22Rv1 (cell line): Measurements from ENCODE around the gene SPOCK1.

Source experiments
- H3K27ac ChIP-seq: fragments of 450-650 bp; 2 replicates; pipeline ENCODE4 v1.5.1; 2017
- CTCF ChIP-seq: fragments of 450-650 bp; IDR thresholded peaks from 2 replicates; pipeline ENCODE4 v1.5.1; 2017; ENCODE audit warnings: mild to moderate bottlenecking
- ZFX ChIP-seq: fragments of 450-650 bp; IDR thresholded peaks from 2 replicates; pipeline ENCODE4 v1.6.1; 2017; ENCODE audit warnings: antibody characterized with exemption, borderline replicate concordance

SPOCK1 gene

GRCh38 chr5:137342764-137343163 is 156.4 kb downstream of the SPOCK1 start:
- TF ChIP-seq ZFX (no peak), CTCF (no peak)

GRCh38 chr5:137341831-137342230 is 157.3 kb downstream of the SPOCK1 start:
- H3K27ac ChIP-seq, result no peak overlapping the region

More at GRCh38 chr5:137342764-137343163, 156.4 kb downstream of the SPOCK1 start:
- H3K27ac ChIP-seq, result no peak overlapping the region

GRCh38 chr5:137340881-137341280 is 158.2 kb downstream of the SPOCK1 start:
- TF ChIP-seq ZFX (no peak), CTCF (no peak)
- no peak overlapping the region for H3K27ac ChIP-seq

More at GRCh38 chr5:137341831-137342230, 157.3 kb downstream of the SPOCK1 start:
- TF ChIP-seq CTCF, result no peak
- no peak for TF ChIP-seq ZFX

GRCh38 chr5:137336565-137337120 is 162.5 kb downstream of the SPOCK1 start:
- no peak overlapping the region for H3K27ac ChIP-seq
- no peak for TF ChIP-seq ZFX
- no peak for TF ChIP-seq CTCF

- no peak overlapping the region for H3K27ac ChIP-seq
- TF ChIP-seq ZFX, result no peak
- TF ChIP-seq CTCF, result no peak
These were observed 163.0 kb downstream of the SPOCK1 start for GRCh38 chr5:137336161-137336560.

GRCh38 chr5:137335493-137335892 is 163.6 kb downstream of the SPOCK1 start:
- no peak overlapping the region for H3K27ac ChIP-seq
- no peak for TF ChIP-seq ZFX
- no peak for TF ChIP-seq CTCF

GRCh38 chr5:137333928-137334327 is 165.2 kb downstream of the SPOCK1 start:
- TF ChIP-seq CTCF, result no peak
- H3K27ac ChIP-seq, result no peak overlapping the region
